ENCODE results near the gene XPNPEP3.

DNA sequence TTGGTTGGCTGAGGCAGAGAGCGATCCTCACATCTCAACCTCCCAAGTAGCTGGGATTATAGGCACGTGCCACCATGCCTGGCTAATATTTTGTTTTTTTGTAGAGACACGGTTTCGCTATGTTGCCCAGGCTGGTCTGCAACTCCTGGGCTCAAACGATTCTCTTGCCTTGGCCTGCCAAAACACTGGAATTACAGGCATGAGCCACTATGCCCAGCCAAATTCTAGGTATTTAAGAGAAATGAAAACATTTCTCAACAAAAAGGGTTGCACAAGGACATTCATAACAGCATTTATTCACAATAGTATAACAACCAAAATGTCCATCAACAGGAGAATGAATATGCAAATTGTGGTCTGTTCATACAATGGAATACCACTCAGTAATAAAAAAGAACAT lies 62.5 kb downstream of the XPNPEP3 start:
- TF ChIP-seq, protein P1, sequence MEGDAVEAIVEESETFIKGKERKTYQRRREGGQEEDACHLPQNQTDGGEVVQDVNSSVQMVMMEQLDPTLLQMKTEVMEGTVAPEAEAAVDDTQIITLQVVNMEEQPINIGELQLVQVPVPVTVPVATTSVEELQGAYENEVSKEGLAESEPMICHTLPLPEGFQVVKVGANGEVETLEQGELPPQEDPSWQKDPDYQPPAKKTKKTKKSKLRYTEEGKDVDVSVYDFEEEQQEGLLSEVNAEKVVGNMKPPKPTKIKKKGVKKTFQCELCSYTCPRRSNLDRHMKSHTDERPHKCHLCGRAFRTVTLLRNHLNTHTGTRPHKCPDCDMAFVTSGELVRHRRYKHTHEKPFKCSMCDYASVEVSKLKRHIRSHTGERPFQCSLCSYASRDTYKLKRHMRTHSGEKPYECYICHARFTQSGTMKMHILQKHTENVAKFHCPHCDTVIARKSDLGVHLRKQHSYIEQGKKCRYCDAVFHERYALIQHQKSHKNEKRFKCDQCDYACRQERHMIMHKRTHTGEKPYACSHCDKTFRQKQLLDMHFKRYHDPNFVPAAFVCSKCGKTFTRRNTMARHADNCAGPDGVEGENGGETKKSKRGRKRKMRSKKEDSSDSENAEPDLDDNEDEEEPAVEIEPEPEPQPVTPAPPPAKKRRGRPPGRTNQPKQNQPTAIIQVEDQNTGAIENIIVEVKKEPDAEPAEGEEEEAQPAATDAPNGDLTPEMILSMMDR (IDR thresholded peaks at IDR 0.05), result no peak
- TF ChIP-seq POLR2A (IDR thresholded peaks at IDR 0.05), result no peak
